GM12873 (cell line): ENCODE data around the gene GGTLC2.
A peak's percentile ranks its signal among the peaks of the same experiment; 100 is the strongest.

Experiments
- TF ChIP-seq, protein P1 (sequence below): IDR thresholded peaks from 2 replicates; pipeline ENCODE4 v1.5.1; 2012; ENCODE audit warnings: low read depth, mild to moderate bottlenecking, moderate library complexity, low read length, control low read depth; ENCODE audit not compliant: insufficient read depth; ENCODE audit errors: missing control alignments

The GGTLC2 gene

DNA sequence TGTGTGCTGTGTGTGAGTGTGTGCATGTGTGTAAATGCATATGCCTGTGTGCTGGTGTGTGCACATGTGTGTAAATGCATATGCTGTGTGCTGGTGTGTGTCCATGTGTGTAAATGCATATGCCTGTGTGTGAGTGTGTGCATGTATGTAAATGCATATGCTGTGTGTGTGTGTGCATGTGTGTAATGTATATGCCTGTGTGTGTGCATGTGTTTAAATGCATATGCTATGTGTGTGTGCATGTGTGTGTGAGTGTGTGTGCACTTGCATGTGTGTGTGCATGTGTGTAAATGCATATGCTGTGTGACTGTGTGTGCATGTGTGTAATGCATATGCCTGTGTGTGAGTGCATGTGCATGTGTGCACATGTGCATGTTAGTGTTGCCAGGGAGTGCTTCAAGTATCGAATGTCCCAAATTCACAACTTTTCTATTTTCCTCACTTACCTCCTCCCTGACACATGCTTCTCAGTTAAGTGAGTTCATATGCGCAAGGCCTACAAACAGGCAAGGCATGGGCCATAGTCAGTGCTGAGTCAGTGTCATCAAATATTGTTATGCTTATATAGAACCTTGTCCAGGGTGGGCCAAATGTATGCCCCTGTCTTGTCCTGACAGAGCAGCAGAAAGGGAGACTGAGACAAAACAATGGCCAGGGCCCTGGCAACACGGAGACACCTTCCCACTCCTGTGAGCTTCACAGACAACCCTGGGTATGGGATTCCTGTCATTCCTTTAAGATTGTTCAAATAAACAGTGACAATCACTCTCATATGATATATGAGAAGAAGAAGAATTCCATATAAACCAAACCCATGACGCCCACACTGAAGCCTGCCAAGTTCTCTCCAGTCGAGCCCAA lies 38.6 kb downstream of the GGTLC2 start:
- TF ChIP-seq, protein P1, sequence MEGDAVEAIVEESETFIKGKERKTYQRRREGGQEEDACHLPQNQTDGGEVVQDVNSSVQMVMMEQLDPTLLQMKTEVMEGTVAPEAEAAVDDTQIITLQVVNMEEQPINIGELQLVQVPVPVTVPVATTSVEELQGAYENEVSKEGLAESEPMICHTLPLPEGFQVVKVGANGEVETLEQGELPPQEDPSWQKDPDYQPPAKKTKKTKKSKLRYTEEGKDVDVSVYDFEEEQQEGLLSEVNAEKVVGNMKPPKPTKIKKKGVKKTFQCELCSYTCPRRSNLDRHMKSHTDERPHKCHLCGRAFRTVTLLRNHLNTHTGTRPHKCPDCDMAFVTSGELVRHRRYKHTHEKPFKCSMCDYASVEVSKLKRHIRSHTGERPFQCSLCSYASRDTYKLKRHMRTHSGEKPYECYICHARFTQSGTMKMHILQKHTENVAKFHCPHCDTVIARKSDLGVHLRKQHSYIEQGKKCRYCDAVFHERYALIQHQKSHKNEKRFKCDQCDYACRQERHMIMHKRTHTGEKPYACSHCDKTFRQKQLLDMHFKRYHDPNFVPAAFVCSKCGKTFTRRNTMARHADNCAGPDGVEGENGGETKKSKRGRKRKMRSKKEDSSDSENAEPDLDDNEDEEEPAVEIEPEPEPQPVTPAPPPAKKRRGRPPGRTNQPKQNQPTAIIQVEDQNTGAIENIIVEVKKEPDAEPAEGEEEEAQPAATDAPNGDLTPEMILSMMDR = no peak

DNA sequence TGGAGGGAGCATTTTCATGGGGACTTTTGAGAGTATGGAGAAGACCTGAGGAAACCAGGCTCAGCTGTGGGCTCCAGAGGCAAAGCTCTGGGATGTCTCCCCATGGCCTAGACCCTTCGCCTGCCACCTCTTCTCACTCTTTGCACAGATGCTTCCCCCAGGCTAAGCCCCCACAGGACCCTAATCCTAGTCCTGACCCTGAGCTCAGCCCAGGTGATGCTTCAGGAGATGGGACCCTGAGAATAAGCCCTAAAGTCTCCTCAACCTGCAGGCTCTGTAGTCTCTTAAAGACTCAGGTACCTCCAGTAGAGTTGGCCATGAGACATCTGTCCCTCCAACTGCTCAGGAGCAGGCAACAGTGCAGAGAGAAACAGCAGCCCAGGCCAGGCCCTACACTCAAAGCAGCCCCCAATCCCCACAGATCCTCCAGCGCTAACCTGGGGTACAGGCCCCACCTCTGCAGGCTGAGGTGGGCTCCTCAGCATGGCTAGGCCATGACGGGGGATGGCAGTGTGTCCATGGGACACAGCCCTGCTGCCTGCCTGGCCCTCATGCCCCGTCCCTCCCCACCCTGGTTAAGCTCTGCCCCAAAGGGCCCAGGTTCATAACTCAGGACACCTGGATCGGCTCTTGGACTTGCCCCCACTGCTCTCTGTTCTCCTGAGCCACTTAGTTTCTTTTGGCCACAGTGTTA lies 39.4 kb downstream of the GGTLC2 start:
- TF ChIP-seq, protein P1 = no peak

DNA sequence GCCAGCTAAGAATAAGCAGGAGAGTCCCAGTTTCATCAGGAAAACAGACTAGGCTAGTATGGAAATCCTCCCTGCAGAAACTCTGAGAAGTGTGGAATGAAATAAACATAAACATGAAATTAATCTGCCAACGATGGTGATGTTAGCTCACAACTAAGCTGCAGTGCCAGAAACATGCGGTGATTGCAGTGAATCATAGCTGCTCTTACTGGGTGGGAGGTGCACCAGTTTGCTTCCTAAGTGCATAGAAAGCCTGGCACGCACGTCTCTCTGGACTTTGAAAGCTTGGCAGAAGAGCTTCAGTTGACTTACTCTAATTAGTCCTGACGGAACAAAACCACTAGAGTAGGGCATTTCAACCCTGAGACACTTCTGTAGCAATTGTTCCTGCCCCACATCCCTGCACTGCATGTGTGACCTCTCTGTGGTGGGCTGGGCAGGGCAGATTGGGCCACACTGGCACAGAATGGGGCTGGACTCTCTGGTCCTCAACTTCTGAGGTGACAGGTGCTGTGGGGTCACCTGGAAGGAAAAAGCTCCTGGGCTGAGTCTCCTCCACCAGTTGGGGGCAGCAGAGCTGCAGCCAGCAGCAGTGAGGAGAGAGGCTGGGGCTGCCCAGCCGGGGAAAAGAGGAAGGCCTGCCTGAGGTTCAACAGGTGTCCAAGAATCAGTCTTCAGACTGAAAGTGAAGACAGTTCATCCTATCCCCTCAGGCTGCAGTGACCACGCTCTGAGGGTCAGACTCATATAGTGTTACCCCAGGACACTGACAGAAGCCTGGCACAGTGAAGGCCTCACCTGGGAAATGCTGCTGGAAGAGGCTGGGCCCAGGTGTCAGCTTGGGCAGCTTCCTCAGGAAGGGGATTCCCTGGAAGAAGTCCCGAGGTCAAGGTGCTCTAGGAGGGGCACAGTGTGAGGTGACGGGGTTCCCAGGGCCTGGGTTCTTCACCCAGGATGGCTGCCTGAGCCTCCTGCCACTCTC lies 40.5 kb downstream of the GGTLC2 start:
- TF ChIP-seq, protein P1 = peak; percentile 70

DNA sequence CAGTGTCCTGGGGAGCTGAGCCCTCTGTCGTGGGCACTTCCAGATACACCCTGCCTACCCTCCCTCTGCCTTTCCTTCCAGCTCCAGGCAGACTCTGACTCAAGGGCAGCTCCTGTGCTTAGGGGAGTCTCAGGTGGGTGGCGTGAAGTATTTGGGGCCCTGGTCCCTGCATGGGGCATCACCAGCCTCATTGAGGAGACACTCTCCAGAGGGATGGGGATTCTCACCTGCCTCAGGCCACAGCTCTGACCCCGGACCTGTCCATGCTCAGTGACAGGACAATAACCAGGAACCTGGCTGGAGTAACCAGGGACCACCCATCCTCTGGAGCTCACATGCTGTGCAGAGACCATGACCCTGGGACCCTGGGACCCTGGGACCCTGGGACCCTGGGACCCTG lies 41.2 kb downstream of the GGTLC2 start:
- TF ChIP-seq, protein P1 = no peak

DNA sequence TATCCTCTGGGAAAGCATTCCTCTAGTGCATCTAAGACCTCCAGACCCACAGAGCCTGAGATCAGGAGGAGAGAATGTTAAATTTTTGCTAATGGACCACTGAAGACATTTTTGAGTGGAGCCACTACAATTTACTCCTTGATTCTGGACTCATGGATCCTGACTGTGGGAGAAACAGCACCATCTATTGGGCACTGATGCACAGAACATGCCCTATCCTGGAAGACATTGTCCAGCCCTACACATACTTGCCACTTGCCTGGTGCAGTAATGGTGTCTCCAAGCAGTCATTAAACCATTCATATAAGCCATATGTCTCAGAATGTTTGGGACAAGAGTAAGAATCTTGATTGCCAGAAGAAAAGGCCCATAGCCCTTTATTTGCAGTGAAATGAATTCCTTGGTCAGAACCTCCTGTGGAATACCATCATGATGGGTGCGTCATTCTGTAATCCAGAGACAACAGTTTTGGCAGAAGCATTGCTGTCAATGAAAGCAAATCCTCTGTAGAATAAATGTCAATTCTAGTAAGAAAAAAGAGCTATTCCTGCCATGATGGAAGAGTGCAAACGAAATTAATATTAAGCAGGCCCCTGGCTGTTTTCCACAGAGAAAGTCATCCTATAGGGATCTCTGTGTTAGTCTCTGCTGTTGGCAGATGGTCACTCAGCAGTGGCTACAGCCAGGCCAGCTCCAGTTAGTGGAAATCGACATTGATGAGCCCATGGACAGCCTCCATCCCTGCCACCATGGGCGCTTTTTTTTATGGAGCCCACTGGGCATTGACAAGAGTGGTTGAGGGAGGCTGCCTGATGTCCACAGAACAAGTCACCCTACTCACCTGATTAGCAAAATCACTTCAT lies 43.5 kb downstream of the GGTLC2 start:
- TF ChIP-seq, protein P1 = peak; percentile 75

DNA sequence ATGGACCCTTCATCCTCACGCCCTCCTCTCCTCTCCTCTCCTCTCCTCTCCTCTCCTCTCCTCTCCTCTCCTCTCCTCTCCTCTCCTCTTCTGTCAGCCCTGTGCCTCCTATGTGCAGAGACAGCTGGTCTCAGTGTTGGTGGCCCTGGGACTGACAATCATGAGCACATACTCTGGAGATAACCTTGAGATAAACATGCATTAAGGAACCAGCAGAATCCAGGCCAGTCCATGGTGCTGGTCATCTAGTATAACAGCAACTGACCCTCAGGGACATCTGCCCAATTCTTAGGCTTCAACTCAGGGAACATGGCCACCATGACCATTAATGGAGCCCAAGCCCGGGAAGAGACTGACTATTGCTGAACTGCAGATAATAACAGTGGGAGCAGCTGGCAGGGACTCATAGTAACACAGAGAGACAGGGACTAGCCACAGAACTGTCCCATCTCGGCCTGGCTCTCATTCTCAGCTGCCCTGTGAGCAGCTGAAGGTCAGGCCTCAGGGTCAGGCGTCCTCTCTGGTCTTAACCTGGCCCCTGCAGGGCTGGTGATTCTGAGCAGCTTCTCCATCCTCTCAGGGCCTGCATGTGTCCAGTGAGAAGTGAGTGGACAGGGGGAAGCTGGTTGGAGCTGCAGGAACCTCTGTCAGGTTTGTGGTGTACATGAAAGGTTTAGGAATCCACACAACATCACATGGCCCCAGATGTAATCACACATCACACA lies 45.4 kb downstream of the GGTLC2 start:
- TF ChIP-seq, protein P1 = no peak
